Testis (tissue), 3 donors: ENCODE results near the gene CCDC85A. TPM values are rescaled to one million over a fixed set of nuclear protein-coding genes. Genes with fewer than 3 reads are reported as not detected.

Experiments used
- DNase-seq: peaks from one replicate; pipeline ENCODE4 v3.0.0-alpha.2; 2019
- H3K27ac ChIP-seq, 2 donors: fragments of 200-600 bp; sonication (generic); one replicate each; pipeline ENCODE4 v1.5.1; 2019
- H3K27me3 ChIP-seq: fragments of 200-600 bp; sonication (generic); one replicate; pipeline ENCODE4 v1.5.1; 2019
- H3K36me3 ChIP-seq: fragments of 200-600 bp; sonication (generic); one replicate; pipeline ENCODE4 v1.5.1; 2017; ENCODE audit warnings: low read depth; ENCODE audit errors: missing control alignments
- H3K4me1 ChIP-seq: fragments of 200-600 bp; sonication (generic); one replicate; pipeline ENCODE4 v1.5.1; 2019
- H3K4me3 ChIP-seq, 2 donors: fragments of 200-600 bp; sonication (generic); one replicate each; pipeline ENCODE4 v1.5.1; 2017 to 2019
- H3K9me3 ChIP-seq: fragments of 200-600 bp; sonication (generic); one replicate; pipeline ENCODE4 v1.5.1; 2017
- CTCF ChIP-seq, 3 experiments: fragments of 450-650 bp in 2 of 3; fragments of 200-600 bp in 1 of 3; sonication (generic) in 1 of 3; IDR thresholded peaks; one replicate each; pipeline ENCODE4 v1.5.1; 2016 to 2019; ENCODE audit warnings: antibody characterized with exemption in 3 of 3, mild to moderate bottlenecking in 2 of 3, moderate library complexity in 1 of 3
- POLR2A ChIP-seq: fragments of 450-650 bp; IDR thresholded peaks from one replicate; pipeline ENCODE4 v1.6.1; 2017; ENCODE audit warnings: antibody characterized with exemption, mild to moderate bottlenecking, moderate library complexity
- WGBS, 2 donors: methylation state at CpG; one replicate each; pipeline ENCODE4 v1.1.5; 2018; 5-methylcytosine and 5-hydroxymethylcytosine counted together
- intact Hi-C: fragments of 100-400 bp; cut with DNase I; formaldehyde crosslinking; loops from one replicate; pipeline ENCODE4 v1.15.1; 2023; ENCODE audit warnings: low total_unique reads
- polyA plus RNA-seq: library from polyadenylated mRNA; stranded (reverse); fragments of 350-450 nt; fragmentation: Illumina TruSeq; extraction: RNeasy Lipid Tissue Mini Kit (QIAGEN cat#74804); gene quantifications from one replicate; pipeline ENCODE4 v1.2.3, GENCODE V29; 2014; ENCODE audit warnings: low read depth, low replicate concordance; ENCODE audit not compliant: insufficient read depth
- total RNA-seq, 2 donors: library from RNA; depleted of rRNA; stranded (reverse); fragments of >200 nt; gene quantifications; one replicate each; pipeline ENCODE4 v1.2.3, GENCODE V29; 2016

CCDC85A gene
- total and polyA plus RNA-seq, 3 donors from 2014 or later: 0.61 to 3.9 (median 2.9) TPM

- DNase-seq: no peak
- Histone ChIP-seq H3K4me1 (no peaks in the 10 kb centered on the region), H3K4me3 (no peak overlapping the region), H3K27me3 (no peaks in the 10 kb centered on the region), H3K9me3 (no peaks in the 10 kb centered on the region), H3K27ac (no peak overlapping the region), H3K36me3 (no peaks in the 10 kb centered on the region)
- intact Hi-C loops: no loop called here
- WGBS, 2 donors: 73 to 84% methylated on average over 7 to 26 of the region's 29 CpGs
- no peak for TF ChIP-seq POLR2A
- no peak for TF ChIP-seq CTCF (IDR thresholded peaks at IDR 0.05)
Observed at GRCh38 chr2:56192664-56193305, 9.0 kb downstream of the CCDC85A start.

- Histone ChIP-seq H3K27ac (no peak overlapping the region), H3K4me1 (no peaks in the 10 kb centered on the region), H3K4me3 (no peak overlapping the region), H3K9me3 (no peaks in the 10 kb centered on the region), H3K27me3 (no peaks in the 10 kb centered on the region), H3K36me3 (no peaks in the 10 kb centered on the region)
- TF ChIP-seq CTCF (IDR thresholded peaks at IDR 0.05) (no peak), POLR2A (no peak)
- intact Hi-C loops: no loop called here
- no peak for DNase-seq
Observed at GRCh38 chr2:56195563-56195962, 11.8 kb downstream of the CCDC85A start.

- intact Hi-C loops: no loop called here
- no peak for DNase-seq
- Histone ChIP-seq H3K36me3 (no peaks in the 10 kb centered on the region), H3K27me3 (no peaks in the 10 kb centered on the region), H3K9me3 (no peaks in the 10 kb centered on the region), H3K4me1 (no peaks in the 10 kb centered on the region), H3K27ac (no peak overlapping the region), H3K4me3 (no peak overlapping the region)
- TF ChIP-seq POLR2A (no peak), CTCF (IDR thresholded peaks at IDR 0.05) (no peak)
- 84 to 89% methylated on average over 7 of the region's 7 CpGs for WGBS, 2 donors
Observed at GRCh38 chr2:56197816-56198215, 14.0 kb downstream of the CCDC85A start.

- intact Hi-C loops: no loop called here
- WGBS, 2 donors: 76 to 86% methylated on average over 1 of the region's 1 CpG
- TF ChIP-seq CTCF (IDR thresholded peaks at IDR 0.05): no peak
- no peak for TF ChIP-seq POLR2A
- H3K27me3 ChIP-seq: no peaks in the 10 kb centered on the region
- H3K27ac ChIP-seq: no peak overlapping the region
- H3K9me3 ChIP-seq: no peaks in the 10 kb centered on the region
- no peaks in the 10 kb centered on the region for H3K36me3 ChIP-seq
- no peak overlapping the region for H3K4me3 ChIP-seq
- no peaks in the 10 kb centered on the region for H3K4me1 ChIP-seq
- DNase-seq: no peak
Observed at GRCh38 chr2:56198936-56199335, 15.1 kb downstream of the CCDC85A start.

GRCh38 chr2:56199492-56199891 is 15.7 kb downstream of the CCDC85A start:
- no peaks in the 10 kb centered on the region for H3K36me3 ChIP-seq
- no peak overlapping the region for H3K4me3 ChIP-seq
- DNase-seq: no peak
- TF ChIP-seq POLR2A (no peak), CTCF (IDR thresholded peaks at IDR 0.05) (no peak)
- H3K4me1 ChIP-seq: no peaks in the 10 kb centered on the region
- H3K9me3 ChIP-seq: no peaks in the 10 kb centered on the region
- no peak overlapping the region for H3K27ac ChIP-seq
- WGBS, 2 donors: 81 to 86% methylated on average over 1 of the region's 1 CpG
- H3K27me3 ChIP-seq: no peaks in the 10 kb centered on the region
- intact Hi-C loops: no loop called here
